Astrocyte (in vitro differentiated cells and primary cell): ENCODE results near the gene SYCE1L. TPM values are rescaled to one million over a fixed set of nuclear protein-coding genes. Genes with fewer than 3 reads are reported as not detected.

Experiments used
- DNase-seq: peaks from one replicate; pipeline ENCODE4 v3.0.0-alpha.2; 2010; ENCODE audit warnings: low read depth
- FAIRE-seq: peaks from 2 replicates; lab custom pipeline; 2011; peaks lifted over from hg19 to GRCh38; lab: Jason Lieb, UNC
- H2AFZ ChIP-seq: 2 replicates; pipeline ENCODE4 v1.6.0; 2012; ENCODE audit warnings: low read depth, low read length, inconsistent platforms
- H3K27ac ChIP-seq: 2 replicates; pipeline ENCODE4 v1.5.1; 2011; ENCODE audit warnings: low read depth, low read length, inconsistent platforms
- H3K27me3 ChIP-seq: 2 replicates; pipeline ENCODE4 v1.6.0; 2011; ENCODE audit warnings: low read length, inconsistent platforms; ENCODE audit not compliant: insufficient read depth
- H3K36me3 ChIP-seq: 2 replicates; pipeline ENCODE4 v1.5.1; 2011; ENCODE audit warnings: low read length, inconsistent platforms; ENCODE audit not compliant: insufficient read depth
- H3K4me1 ChIP-seq: 2 replicates; pipeline ENCODE4 v1.5.1; 2011; ENCODE audit warnings: low read length, inconsistent platforms; ENCODE audit not compliant: insufficient read depth
- H3K4me2 ChIP-seq: 2 replicates; pipeline ENCODE4 v1.6.0; 2012; ENCODE audit warnings: low read length, inconsistent platforms
- H3K4me3 ChIP-seq: 2 replicates; pipeline ENCODE4 v1.5.1; 2011; ENCODE audit warnings: low read depth, mild to moderate bottlenecking, low read length, inconsistent platforms; ENCODE audit not compliant: insufficient read depth
- H3K79me2 ChIP-seq: 2 replicates; pipeline ENCODE4 v1.6.0; 2012; ENCODE audit warnings: mild to moderate bottlenecking, low read length, inconsistent platforms; ENCODE audit not compliant: insufficient read depth
- H3K9ac ChIP-seq: 2 replicates; pipeline ENCODE4 v1.6.0; 2012; ENCODE audit warnings: mild to moderate bottlenecking, low read length, inconsistent platforms
- H3K9me3 ChIP-seq: 2 replicates; pipeline ENCODE4 v1.5.1; 2012; ENCODE audit warnings: low read depth, mild to moderate bottlenecking, low read length, inconsistent platforms; ENCODE audit not compliant: insufficient read depth
- H4K20me1 ChIP-seq: 2 replicates; pipeline ENCODE4 v1.6.0; 2012; ENCODE audit warnings: low read length, inconsistent platforms; ENCODE audit not compliant: insufficient read depth
- H3K27ac Mint-ChIP-seq: one replicate; pipeline ENCODE4 v1.8.0; 2021; ENCODE audit warnings: mild to moderate bottlenecking, mixed read lengths; ENCODE audit not compliant: unreplicated experiment
- H3K27me3 Mint-ChIP-seq: one replicate; pipeline ENCODE4 v1.8.0; 2021; ENCODE audit warnings: low read depth, mixed read lengths; ENCODE audit not compliant: unreplicated experiment
- H3K36me3 Mint-ChIP-seq: one replicate; pipeline ENCODE4 v1.8.0; 2021; ENCODE audit warnings: low read depth, mixed read lengths; ENCODE audit not compliant: unreplicated experiment
- H3K4me1 Mint-ChIP-seq: one replicate; pipeline ENCODE4 v1.8.0; 2021; ENCODE audit warnings: low read depth, mixed read lengths; ENCODE audit not compliant: unreplicated experiment
- H3K4me3 Mint-ChIP-seq: one replicate; pipeline ENCODE4 v1.8.0; 2021; ENCODE audit warnings: mild to moderate bottlenecking, moderate library complexity, mixed read lengths; ENCODE audit not compliant: unreplicated experiment
- H3K9me3 Mint-ChIP-seq: one replicate; pipeline ENCODE4 v1.8.0; 2021; ENCODE audit warnings: mild to moderate bottlenecking, mixed read lengths; ENCODE audit not compliant: unreplicated experiment
- EZH2 ChIP-seq: IDR thresholded peaks from 2 replicates; pipeline ENCODE4 v1.6.1; 2012; ENCODE audit warnings: mild to moderate bottlenecking, low read length, inconsistent platforms; ENCODE audit not compliant: insufficient read depth
- total RNA-seq: library from RNA; stranded (reverse); gene quantifications from 2 replicates; pipeline ENCODE4 v1.2.1, GENCODE V29; 2021
- TF ChIP-seq, protein P1 (sequence below): IDR thresholded peaks from 2 replicates; pipeline ENCODE4 v1.5.1; 2011; ENCODE audit warnings: low read depth, mild to moderate bottlenecking, inconsistent platforms, low read length, moderate library complexity; ENCODE audit not compliant: insufficient read depth

The SYCE1L gene
- total RNA-seq, 1 donor from 2014 or later = 5.2 TPM

DNA sequence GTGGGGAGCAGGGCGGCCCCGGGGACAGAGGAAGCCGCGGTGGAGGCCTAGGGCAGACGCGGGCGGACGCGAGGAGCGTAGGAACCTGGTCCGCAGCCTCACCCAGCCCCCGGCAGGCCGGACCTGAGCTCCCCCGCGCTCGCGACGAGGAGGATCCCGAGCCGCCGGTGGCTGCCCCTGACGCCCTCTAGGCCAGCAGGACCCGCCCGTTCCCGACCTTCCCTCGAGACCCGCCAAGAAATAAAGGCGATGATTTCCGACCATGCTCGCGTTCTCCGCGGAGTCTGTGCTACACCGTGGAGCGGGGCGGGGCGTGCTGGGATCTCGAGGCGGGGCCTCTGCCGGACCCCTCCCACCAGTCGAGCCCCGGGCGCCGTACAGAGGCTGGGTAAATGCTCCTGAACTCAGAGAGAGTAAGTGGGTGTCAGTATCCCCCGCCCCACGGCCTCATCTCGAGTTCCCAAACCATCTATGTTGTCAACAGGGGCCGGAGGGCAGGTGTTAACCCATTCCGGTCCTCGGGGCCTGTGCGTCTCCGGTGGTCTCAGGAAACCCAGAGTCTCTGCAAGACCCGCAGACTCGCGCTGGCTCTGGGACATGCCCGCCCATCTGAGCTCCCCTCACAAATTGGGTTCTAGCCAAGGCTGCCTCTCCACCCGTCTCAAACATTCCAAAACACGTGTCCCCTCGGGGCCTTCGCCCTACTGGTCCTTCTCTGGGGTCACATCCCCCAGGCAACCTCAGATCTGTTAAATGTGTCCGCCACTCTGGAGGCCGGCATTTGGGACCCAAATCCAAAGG lies 13.7 kb downstream of the SYCE1L start:
- Mint-ChIP-seq H3K9me3 (no peaks in the 10 kb centered on the region), H3K4me1 (peaks cover 7% of the 10 kb centered on the region), H3K4me3 (peak overlapping the region; percentile 79), H3K36me3 (no peaks in the 10 kb centered on the region), H3K27me3 (peaks cover 6% of the 10 kb centered on the region), H3K27ac (no peak overlapping the region)
- H3K4me2 ChIP-seq = peak overlapping the region; percentile 92
- peak overlapping the region; percentile 87 for H2AFZ ChIP-seq
- DNase-seq (no peak), FAIRE-seq (no peak)
- peak overlapping the region; percentile 64 for H3K4me3 ChIP-seq
- peak overlapping the region; percentile 76 for H3K9ac ChIP-seq
- no peaks in the 10 kb centered on the region for H3K27me3 ChIP-seq
- H3K4me1 ChIP-seq = peaks cover 16% of the 10 kb centered on the region
- H3K79me2 ChIP-seq = no peaks in the 10 kb centered on the region
- no peaks in the 10 kb centered on the region for H4K20me1 ChIP-seq
- H3K27ac ChIP-seq = peak overlapping the region; percentile 58
- no peaks in the 10 kb centered on the region for H3K9me3 ChIP-seq
- peak; percentile 26 for TF ChIP-seq EZH2
- TF ChIP-seq, protein P1, sequence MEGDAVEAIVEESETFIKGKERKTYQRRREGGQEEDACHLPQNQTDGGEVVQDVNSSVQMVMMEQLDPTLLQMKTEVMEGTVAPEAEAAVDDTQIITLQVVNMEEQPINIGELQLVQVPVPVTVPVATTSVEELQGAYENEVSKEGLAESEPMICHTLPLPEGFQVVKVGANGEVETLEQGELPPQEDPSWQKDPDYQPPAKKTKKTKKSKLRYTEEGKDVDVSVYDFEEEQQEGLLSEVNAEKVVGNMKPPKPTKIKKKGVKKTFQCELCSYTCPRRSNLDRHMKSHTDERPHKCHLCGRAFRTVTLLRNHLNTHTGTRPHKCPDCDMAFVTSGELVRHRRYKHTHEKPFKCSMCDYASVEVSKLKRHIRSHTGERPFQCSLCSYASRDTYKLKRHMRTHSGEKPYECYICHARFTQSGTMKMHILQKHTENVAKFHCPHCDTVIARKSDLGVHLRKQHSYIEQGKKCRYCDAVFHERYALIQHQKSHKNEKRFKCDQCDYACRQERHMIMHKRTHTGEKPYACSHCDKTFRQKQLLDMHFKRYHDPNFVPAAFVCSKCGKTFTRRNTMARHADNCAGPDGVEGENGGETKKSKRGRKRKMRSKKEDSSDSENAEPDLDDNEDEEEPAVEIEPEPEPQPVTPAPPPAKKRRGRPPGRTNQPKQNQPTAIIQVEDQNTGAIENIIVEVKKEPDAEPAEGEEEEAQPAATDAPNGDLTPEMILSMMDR = no peak
- no peaks in the 10 kb centered on the region for H3K36me3 ChIP-seq

DNA sequence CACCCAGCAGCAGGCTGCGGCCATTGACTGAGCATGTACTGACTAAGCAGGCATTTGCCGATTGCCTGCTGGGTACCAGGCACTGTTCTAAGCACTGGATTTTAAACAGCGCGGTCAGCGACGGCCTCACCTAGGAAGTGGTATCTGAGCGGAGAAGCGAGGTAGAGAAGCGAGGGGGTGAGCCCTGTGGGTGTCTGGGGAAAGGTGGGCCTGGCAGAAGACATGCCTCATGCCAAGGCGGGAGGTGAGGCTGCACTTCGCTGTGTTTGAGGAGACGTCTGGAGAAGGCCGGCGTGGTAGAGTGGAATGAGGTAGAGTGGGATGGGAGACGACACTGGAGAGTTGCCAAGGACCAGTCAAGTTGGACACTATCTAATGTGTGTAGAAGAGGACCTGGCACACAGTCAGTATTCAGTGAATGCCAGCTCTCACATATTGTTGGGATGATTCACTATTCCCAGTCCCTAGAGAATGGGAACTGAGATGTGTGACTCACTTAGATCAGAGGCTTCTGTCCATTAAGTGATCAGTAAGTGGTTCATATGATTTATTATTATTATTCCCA lies 14.4 kb downstream of the SYCE1L start:
- Histone ChIP-seq H4K20me1 (no peaks in the 10 kb centered on the region), H3K4me3 (no peak overlapping the region), H3K79me2 (no peaks in the 10 kb centered on the region), H3K27me3 (no peaks in the 10 kb centered on the region), H3K9me3 (no peaks in the 10 kb centered on the region), H3K4me1 (peaks cover 16% of the 10 kb centered on the region), H3K9ac (peak overlapping the region; percentile 76), H3K36me3 (no peaks in the 10 kb centered on the region), H3K4me2 (peak overlapping the region; percentile 92), H2AFZ (no peak overlapping the region), H3K27ac (peak overlapping the region; percentile 58)
- Mint-ChIP-seq H3K27ac (peak overlapping the region; percentile 83), H3K4me1 (peaks cover 7% of the 10 kb centered on the region), H3K36me3 (no peaks in the 10 kb centered on the region), H3K9me3 (no peaks in the 10 kb centered on the region), H3K27me3 (peaks cover 6% of the 10 kb centered on the region), H3K4me3 (peak overlapping the region; percentile 79)
- peak; percentile 79 for FAIRE-seq
- TF ChIP-seq, protein P1 = no peak
- no peak for TF ChIP-seq EZH2
- peak; percentile 96 for DNase-seq
